GM12878 (cell line): Measurements from ENCODE around the gene ULK4. TPM values are rescaled to one million over a fixed set of nuclear protein-coding genes. Genes with fewer than 3 reads are reported as not detected.

Experiments used
- ATAC-seq: fragments of 200-7000 bp; cut with Tn5 transposase; 3 replicates; pipeline ENCODE4 v1.9.1; 2020; ENCODE audit warnings: mild to moderate bottlenecking, moderate library complexity
- BruUV-seq: library from RNA; stranded (reverse); fragments of 400-500 nt; replicated peaks from 2 replicates; lab custom pipeline; 2021; lab: Mats Ljungman, UMichigan
- CTCF ChIA-PET: fragments of 300-600 bp; sonication (Branson Sonifier 250); formaldehyde crosslinking; extraction: SDS; loops from one replicate; lab custom pipeline; 2021; ENCODE audit warnings: inconsistent platforms; lab: Yijun Ruan, JAX
- POLR2A ChIA-PET: fragments of 350-600 bp; formaldehyde crosslinking; extraction: SDS; loops from one replicate; lab custom pipeline; 2021; ENCODE audit warnings: inconsistent platforms; lab: Charles Lee
- RAD21 ChIA-PET: fragments of 300-600 bp; sonication (Branson Sonifier 250); formaldehyde crosslinking; loops from one replicate; lab custom pipeline; 2023; ENCODE audit warnings: antibody characterized with exemption; ENCODE audit not compliant: unreplicated experiment; lab: Charles Lee
- SMC1A ChIA-PET: fragments of 300-600 bp; sonication (Branson Sonifier 250); formaldehyde crosslinking; loops from one replicate; lab custom pipeline; 2023; ENCODE audit not compliant: unreplicated experiment, uncharacterized antibody; lab: Charles Lee
- DNase-seq: peaks from one replicate; pipeline ENCODE4 v3.0.0-alpha.2; 2011; ENCODE audit warnings: low read depth, low spot score
- FAIRE-seq: peaks from 3 replicates; lab custom pipeline; 2011; peaks lifted over from hg19 to GRCh38; lab: Jason Lieb, UNC
- H2AFZ ChIP-seq: 2 replicates; pipeline ENCODE4 v1.6.0; 2011; ENCODE audit warnings: low read depth, low read length, control low read depth; ENCODE audit not compliant: control insufficient read depth
- H3K27ac ChIP-seq: 2 replicates; pipeline ENCODE4 v1.5.1; 2011; ENCODE audit warnings: control low read depth; ENCODE audit not compliant: control insufficient read depth, insufficient read depth
- H3K27me3 ChIP-seq, 2 experiments: replicated peaks in 1 of 2; 2 replicates each; pipeline versions ENCODE4 v1.6.0 to v1.6.1; 2011; ENCODE audit warnings: low read length in 1 of 2; ENCODE audit not compliant: control insufficient read depth in 2 of 2, insufficient read depth in 2 of 2
- H3K36me3 ChIP-seq, 2 experiments: 2 replicates each; pipeline ENCODE4 v1.5.1; 2011; ENCODE audit warnings: low read length in 1 of 2; ENCODE audit not compliant: control insufficient read depth in 2 of 2, insufficient read depth in 2 of 2
- H3K4me1 ChIP-seq: 2 replicates; pipeline ENCODE4 v1.6.1; 2011; ENCODE audit warnings: mild to moderate bottlenecking, low read length, moderate library complexity, mixed read lengths; ENCODE audit not compliant: control insufficient read depth, insufficient read depth
- H3K4me2 ChIP-seq: 2 replicates; pipeline ENCODE4 v1.6.0; 2011; ENCODE audit warnings: control low read depth; ENCODE audit not compliant: control insufficient read depth, insufficient read depth
- H3K4me3 ChIP-seq: fragments of 200-600 bp; sonication (generic); 2 replicates; pipeline ENCODE4 v1.5.1; 2016
- H3K79me2 ChIP-seq: 2 replicates; pipeline ENCODE4 v1.6.0; 2011; ENCODE audit warnings: low read length; ENCODE audit not compliant: control insufficient read depth, insufficient read depth
- H3K9ac ChIP-seq: 2 replicates; pipeline ENCODE4 v1.8.0; 2011; ENCODE audit warnings: low read length, control low read depth, mixed read lengths; ENCODE audit not compliant: control insufficient read depth, insufficient read depth
- H3K9me3 ChIP-seq: replicated peaks from 3 replicates; pipeline ENCODE4 v1.5.1; 2011; ENCODE audit warnings: mild to moderate bottlenecking, low read length; ENCODE audit not compliant: control insufficient read depth, insufficient read depth
- H4K20me1 ChIP-seq: 2 replicates; pipeline ENCODE4 v1.6.0; 2011; ENCODE audit not compliant: control insufficient read depth, insufficient read depth
- CUX1 ChIP-seq: IDR thresholded peaks from 2 replicates; pipeline ENCODE4 v1.6.1; 2012; ENCODE audit warnings: improper control_type of control experiment, low read depth, low read length; ENCODE audit not compliant: insufficient replicate concordance
- KAT2A ChIP-seq: conservative IDR thresholded peaks from 2 replicates; pipeline ENCODE4 v1.6.1; 2011; ENCODE audit warnings: low read depth, low read length; ENCODE audit not compliant: control insufficient read depth
- MYC ChIP-seq: IDR thresholded peaks from 2 replicates; pipeline ENCODE4 v1.6.1; 2011; ENCODE audit warnings: mild to moderate bottlenecking, low read length, moderate library complexity, inconsistent platforms; ENCODE audit not compliant: insufficient read depth, insufficient replicate concordance, insufficient read length, severe bottlenecking
- NKRF ChIP-seq: fragments of 450-650 bp; conservative IDR thresholded peaks from 2 replicates; pipeline ENCODE4 v1.6.1; 2017; ENCODE audit warnings: mild to moderate bottlenecking, moderate library complexity
- PAX8 ChIP-seq: fragments of 450-650 bp; IDR thresholded peaks from 2 replicates; pipeline ENCODE4 v1.6.1; 2017; ENCODE audit warnings: mild to moderate bottlenecking, moderate library complexity
- POLR2AphosphoS5 ChIP-seq: IDR thresholded peaks from 2 replicates; pipeline ENCODE4 v1.6.1; 2011; ENCODE audit warnings: mild to moderate bottlenecking, low read length, inconsistent platforms
- SREBF2 ChIP-seq: IDR thresholded peaks from 2 replicates; pipeline ENCODE4 v1.6.1; 2012; ENCODE audit warnings: mild to moderate bottlenecking, low read length
- STAT1 ChIP-seq: fragments of 450-650 bp; conservative IDR thresholded peaks from 2 replicates; pipeline ENCODE4 v1.6.1; 2014; ENCODE audit warnings: antibody characterized with exemption, mild to moderate bottlenecking
- TBL1XR1 ChIP-seq: IDR thresholded peaks from 2 replicates; pipeline ENCODE4 v1.6.1; 2012; ENCODE audit warnings: low read depth, low read length, improper control_type of control experiment
- WGBS: methylation state at CpG from one replicate; pipeline ENCODE4 v1.1.6; 2016; ENCODE audit warnings: low lambda C conversion rate; ENCODE audit not compliant: insufficient replicate concordance, insufficient coverage; ENCODE audit errors: missing lambda C conversion rate; 5-methylcytosine and 5-hydroxymethylcytosine counted together
- in situ Hi-C: fragments of 300-500 bp; cut with MboI; formaldehyde crosslinking; loops from 9 replicates; pipeline ENCODE4 v1.14.3; 2018; ENCODE audit warnings: mixed read lengths
- intact Hi-C: fragments of 100-400 bp; cut with micrococcal nuclease; formaldehyde crosslinking; loops from one replicate; pipeline ENCODE4 v1.14.2; 2022; ENCODE audit not compliant: unreplicated experiment
- polyA plus RNA-seq, 11 experiments: library from polyadenylated mRNA; depleted of rRNA in 4 of 11; unstranded in 6 of 11; stranded (reverse) in 5 of 11; fragments of >200 nt; fragmentation: Nextera tagmentation in 4 of 11; fragmentation: Illumina TruSeq in 1 of 11; extraction: Ambion mirVana in 4 of 11; extraction: Trizol in 1 of 11; gene quantifications; 1 replicate in 1 of 11; 2 replicates in 10 of 11; pipeline versions ENCODE4 v1.2.1 to v1.2.3, GENCODE V29; 2011 to 2016; ENCODE audit warnings: inconsistent platforms in 2 of 11, missing spikeins in 2 of 11, low read depth in 1 of 11
- total RNA-seq, 4 experiments: library from RNA; depleted of rRNA in 3 of 4; stranded (reverse); fragments of >200 nt in 3 of 4; fragmentation: Illumina TruSeq in 1 of 4; extraction: Trizol in 1 of 4; gene quantifications; 2 replicates each; pipeline versions ENCODE4 v1.2.1 to v1.2.3, GENCODE V29; 2013 to 2021
- TF ChIP-seq, protein P1 (sequence below): fragments of 450-650 bp; IDR thresholded peaks from 2 replicates; pipeline ENCODE4 v1.6.1; 2016; ENCODE audit warnings: mild to moderate bottlenecking, moderate library complexity, borderline replicate concordance

ULK4 gene
- total and polyA plus RNA-seq, 10 of the 15 experiments (the other 5 are each of a cell fraction or from before 2014, with no cell fraction given) = 3.5 to 7.6 (median 6.3) TPM

DNA sequence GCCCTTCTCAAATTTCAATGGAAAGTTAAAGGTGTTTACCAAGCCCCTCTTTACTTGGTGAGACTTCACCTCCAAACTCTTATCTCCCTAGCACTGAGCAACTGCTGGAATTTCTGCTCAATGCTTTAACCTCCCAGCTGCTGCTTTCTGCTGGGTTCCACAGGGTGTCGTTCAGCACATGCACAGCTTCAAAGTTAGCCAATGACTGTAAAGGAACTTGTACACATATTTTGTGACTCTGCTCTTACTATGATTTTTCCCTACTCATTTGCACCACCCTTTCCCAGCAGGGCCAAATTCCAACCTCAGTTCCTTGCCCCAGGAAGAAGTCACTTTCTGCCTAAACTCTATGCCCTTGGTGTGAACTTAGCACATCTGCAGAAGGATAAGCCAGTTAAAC lies 89.7 kb downstream of the ULK4 start:
- no peak for ATAC-seq
- WGBS = 88% methylated on average over 1 of the region's 1 CpG
- ChIA-PET RAD21 (no interaction called here), CTCF (interaction anchor here (1.0 kb wide), 1 partner anchor 10 kb away, joined by 4 read pairs; no protein-coding TSS in a partner anchor), POLR2A (no interaction called here), SMC1A (interaction anchor here (0.6 to 1.1 kb wide), 2 partner anchors 1292 to 1926 kb away, joined by 3 read pairs; no protein-coding TSS in a partner anchor)
- Histone ChIP-seq H4K20me1 (no peaks in the 10 kb centered on the region), H3K9ac (no peak overlapping the region), H3K4me1 (no peaks in the 10 kb centered on the region), H2AFZ (no peak overlapping the region), H3K79me2 (no peaks in the 10 kb centered on the region), H3K27me3 (no peaks in the 10 kb centered on the region), H3K9me3 (no peaks in the 10 kb centered on the region), H3K4me2 (no peak overlapping the region), H3K36me3 (no peaks in the 10 kb centered on the region), H3K4me3 (no peak overlapping the region), H3K27ac (no peak overlapping the region)
- no TSS peak for BruUV-seq
- in situ Hi-C loops = no loop called here
- DNase-seq = no peak
- FAIRE-seq = no peak
- intact Hi-C loops = no loop called here
- TF ChIP-seq KAT2A (no peak), STAT1 (no peak), MYC (no peak), CUX1 (no peak), POLR2AphosphoS5 (no peak), SREBF2 (no peak), PAX8 (no peak), TBL1XR1 (no peak), NKRF (no peak)
- TF ChIP-seq, protein P1, sequence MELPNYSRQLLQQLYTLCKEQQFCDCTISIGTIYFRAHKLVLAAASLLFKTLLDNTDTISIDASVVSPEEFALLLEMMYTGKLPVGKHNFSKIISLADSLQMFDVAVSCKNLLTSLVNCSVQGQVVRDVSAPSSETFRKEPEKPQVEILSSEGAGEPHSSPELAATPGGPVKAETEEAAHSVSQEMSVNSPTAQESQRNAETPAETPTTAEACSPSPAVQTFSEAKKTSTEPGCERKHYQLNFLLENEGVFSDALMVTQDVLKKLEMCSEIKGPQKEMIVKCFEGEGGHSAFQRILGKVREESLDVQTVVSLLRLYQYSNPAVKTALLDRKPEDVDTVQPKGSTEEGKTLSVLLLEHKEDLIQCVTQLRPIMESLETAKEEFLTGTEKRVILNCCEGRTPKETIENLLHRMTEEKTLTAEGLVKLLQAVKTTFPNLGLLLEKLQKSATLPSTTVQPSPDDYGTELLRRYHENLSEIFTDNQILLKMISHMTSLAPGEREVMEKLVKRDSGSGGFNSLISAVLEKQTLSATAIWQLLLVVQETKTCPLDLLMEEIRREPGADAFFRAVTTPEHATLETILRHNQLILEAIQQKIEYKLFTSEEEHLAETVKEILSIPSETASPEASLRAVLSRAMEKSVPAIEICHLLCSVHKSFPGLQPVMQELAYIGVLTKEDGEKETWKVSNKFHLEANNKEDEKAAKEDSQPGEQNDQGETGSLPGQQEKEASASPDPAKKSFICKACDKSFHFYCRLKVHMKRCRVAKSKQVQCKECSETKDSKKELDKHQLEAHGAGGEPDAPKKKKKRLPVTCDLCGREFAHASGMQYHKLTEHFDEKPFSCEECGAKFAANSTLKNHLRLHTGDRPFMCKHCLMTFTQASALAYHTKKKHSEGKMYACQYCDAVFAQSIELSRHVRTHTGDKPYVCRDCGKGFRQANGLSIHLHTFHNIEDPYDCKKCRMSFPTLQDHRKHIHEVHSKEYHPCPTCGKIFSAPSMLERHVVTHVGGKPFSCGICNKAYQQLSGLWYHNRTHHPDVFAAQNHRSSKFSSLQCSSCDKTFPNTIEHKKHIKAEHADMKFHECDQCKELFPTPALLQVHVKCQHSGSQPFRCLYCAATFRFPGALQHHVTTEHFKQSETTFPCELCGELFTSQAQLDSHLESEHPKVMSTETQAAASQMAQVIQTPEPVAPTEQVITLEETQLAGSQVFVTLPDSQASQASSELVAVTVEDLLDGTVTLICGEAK = no peak
